ENCODE measurements around the gene F8.
"Not testable (repeated sequence)": the region's sequence is repeated elsewhere in the genome, so short reads cannot be mapped to it uniquely, and the experiment has no call there.

The F8 gene

DNA sequence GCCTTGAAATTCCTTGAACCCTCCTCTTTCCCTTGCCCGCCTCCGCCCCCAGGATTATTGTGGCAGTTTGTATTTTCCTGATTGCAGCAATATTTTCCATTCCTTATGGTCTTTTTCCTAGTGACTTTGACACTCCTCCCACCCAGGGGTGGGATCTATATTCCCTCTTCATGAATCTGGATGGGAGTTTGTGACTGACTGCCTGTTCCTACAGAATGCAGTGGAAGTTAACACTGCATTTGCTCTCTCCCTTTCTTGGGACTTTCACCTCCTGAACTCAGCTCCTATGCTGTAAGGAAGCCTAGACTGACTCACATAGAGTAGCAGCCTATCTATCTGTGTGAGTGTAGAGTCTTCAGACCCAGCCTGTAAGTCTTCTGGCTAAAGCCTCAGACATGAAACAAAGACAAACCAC is 6.4 kb upstream of the F8 start:
- DNase-seq = no peak

DNA sequence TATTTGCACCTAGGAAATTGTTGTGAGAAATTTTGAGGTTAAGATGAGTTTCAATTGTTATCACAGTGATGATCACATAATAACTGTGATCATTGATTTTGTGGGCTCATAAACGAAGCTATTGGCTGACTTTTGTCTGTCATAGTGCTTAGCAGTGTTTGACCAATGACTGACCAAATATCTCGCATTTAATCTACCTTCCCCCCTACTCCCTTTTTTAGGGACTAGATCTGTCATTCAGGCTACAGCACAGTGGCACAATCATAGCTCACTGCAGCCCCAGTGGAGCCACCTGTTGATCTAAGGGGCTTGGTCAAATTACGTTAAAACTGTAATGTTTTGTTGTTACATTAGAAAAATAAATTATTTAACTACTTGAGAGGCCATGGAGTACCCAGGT is 5.6 kb upstream of the F8 start:
- no peak for DNase-seq

DNA sequence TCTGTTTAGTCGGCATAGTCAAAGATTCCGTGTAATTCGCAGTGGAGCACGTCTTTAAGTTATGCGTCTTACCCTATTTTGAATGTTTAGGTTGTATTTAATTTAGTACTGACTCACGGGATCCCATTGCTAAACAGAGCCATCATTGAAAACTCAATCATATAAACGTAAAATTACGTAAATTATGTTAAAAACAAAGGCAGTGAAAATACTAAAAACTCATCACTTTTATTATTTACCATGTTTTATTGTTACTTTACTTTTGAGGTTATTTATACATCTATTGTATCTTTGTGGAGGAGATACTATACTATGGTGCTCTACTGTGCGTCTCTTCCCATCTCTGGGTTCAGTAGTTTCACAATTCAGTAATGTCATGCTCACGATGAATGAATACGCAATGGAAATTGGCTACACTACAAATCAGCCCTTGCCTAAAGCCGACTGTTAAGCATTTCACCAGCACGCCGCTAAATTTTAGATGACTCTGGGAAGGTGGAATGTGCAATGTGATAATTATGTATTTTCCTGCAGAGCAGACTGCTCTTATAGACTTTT is 5.1 kb upstream of the F8 start:
- DNase-seq = no peak

DNA sequence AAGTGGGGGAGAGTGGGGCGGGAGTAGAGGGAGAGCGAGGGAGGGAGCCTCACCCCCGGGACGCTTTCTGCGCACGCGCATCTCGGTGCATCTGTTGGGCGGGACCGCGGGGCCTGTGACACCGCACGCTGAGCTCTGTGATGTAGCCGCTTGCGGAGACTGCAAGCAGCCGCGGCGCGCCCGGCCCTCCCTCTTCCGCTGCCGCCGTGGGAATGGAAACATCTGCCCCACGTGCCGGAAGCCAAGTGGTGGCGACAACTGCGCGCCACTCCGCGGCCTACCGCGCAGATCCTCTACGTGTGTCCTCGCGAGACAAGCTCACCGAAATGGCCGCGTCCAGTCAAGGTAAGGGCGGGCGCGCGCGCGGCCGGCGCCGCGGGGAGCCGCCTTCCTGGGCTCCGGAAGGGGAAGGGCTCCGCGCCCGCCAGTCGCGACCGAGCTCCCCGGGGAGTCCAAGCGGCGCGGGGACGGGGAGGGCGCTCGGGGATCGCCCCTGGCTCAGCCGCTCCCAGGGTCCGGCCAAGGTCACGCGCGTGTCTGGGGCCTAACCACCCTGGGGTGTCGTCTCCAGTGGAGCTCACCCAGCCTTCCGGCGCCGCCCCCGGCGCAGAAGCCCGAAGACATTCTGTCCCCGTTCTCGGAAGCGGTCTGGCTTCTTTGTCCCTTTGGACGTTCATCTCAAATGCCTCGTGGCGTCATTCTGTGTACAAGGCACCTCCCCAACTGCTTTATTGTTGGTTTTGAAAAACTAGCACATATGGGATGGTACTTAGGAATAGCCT is 4.4 kb upstream of the F8 start, which contains the start of gene FUNDC2:
TSS of gene FUNDC2 (plus strand) at position 118 of the 782 bp plus-strand sequence. CDS start at position 213, 95 bp downstream.
- peak; percentile 91 for DNase-seq

DNA sequence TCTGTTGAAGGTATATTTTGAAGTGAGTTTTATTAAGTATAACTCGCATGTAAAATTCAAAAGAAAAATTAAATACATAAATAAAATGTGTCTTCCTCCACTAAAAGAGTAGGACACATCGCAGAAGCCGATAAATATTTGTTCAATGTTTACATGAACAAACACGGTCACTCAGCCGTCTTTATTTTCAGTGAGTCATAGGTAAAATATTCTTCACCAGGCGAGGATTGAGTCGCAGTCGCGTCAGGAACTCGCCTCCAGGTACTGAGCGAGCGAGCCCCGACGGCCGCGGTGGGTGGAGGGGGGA is 3.9 kb upstream of the F8 start:
- no peak for DNase-seq

DNA sequence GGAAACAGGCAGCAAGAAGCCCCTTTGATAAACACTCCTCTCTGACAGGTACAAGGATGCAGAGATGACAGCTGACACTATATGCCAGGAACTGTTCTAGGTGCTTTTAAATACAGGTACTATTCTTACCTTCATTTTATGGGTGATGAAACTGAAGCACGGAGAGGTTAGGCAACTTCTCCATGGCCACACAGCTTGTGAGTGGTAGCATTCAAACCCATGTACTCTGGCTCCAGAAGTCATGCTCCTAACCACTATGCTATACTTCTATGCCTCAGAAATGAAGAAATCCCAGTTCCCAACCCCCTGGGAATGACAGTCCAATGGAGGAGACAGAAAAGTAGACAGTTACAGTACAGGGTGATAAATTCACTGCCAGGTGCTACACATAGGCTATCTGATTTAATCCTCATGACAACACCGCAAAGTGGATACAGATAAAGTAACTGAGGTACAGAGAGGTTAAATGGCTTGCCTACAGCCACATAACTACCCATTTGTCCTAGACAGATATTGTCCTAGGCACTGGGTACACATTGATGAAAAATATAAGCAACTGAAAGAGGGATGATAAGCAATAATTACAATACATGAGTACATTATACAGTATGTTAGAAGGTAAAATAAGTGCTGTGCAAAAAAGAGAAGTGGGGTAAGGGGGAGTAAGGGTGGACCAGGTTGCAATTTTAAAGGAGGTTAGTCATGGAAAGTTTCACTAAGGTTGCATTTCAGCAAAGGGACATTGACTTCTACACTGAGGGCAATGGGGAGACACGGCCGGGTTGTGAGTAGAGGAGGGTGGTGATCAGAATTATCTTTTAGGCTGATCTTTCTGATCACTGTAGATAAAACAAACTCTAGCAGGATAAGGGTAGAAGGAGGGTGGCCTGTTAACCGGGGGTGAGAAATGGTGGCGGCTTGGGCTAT is 1.6 kb upstream of the F8 start:
- no peak for DNase-seq

DNA sequence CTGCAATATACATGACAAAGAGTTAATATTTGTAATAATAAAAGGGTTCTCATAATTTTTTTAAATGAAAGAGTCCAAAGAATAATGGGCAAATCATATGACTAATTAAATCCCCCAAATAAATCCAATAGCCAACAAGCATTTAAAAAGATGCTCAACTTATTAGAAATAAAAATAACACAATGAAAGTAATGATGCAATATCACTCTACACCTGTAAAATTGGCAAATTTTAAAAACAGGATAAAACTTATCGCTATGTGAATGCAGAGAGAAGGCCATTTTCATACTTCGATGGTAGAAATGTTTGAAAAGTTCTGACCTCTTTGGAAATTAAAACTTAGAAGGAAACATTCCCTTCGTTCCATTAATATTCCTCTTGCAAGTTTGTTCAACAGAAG is 1.9 kb downstream of the F8 start:
- DNase-seq = no peak

DNA sequence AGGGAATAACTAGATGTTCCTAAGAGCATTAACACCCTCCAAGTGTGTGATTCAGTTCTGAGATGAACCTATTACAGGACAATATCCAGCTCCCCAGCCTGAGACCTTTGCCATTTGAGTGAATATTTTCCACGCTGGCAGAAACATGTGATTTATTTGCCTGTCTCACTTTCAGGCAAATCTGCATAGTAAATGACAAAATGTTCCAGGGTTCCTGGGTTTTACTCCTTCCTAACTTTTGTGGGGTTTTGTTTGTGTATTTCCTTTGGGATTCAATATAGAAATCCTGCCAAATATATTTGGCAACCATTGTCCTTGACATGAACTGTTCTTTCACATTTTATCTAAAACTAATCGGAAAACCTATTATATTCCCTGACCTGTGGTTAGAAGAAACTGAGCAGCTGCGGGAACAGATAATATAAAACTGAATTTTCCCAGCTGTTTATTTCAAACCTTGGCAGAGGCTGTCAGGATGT is 12.5 kb downstream of the F8 start:
- no peak for DNase-seq

DNA sequence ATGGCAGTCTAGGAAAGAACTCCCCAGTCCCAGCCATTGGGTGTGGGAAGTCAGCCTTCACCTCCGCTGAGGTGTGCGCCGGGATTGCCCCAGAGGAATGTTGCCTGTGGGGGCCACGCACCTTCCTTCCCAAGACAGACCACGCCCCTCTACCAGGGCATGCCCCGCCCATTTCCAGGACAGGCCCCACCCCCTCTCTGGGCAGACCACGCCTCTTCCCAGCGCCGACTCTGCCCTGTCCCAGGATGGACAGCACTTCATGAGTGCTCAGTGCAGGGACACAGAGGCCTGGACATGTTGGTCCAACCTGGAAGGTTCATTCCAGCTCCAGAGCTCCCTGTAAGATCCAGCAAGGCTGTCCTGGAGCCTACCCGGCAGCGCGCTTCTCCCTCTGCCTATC is 13.9 kb downstream of the F8 start:
- not testable (repeated sequence) for DNase-seq

DNA sequence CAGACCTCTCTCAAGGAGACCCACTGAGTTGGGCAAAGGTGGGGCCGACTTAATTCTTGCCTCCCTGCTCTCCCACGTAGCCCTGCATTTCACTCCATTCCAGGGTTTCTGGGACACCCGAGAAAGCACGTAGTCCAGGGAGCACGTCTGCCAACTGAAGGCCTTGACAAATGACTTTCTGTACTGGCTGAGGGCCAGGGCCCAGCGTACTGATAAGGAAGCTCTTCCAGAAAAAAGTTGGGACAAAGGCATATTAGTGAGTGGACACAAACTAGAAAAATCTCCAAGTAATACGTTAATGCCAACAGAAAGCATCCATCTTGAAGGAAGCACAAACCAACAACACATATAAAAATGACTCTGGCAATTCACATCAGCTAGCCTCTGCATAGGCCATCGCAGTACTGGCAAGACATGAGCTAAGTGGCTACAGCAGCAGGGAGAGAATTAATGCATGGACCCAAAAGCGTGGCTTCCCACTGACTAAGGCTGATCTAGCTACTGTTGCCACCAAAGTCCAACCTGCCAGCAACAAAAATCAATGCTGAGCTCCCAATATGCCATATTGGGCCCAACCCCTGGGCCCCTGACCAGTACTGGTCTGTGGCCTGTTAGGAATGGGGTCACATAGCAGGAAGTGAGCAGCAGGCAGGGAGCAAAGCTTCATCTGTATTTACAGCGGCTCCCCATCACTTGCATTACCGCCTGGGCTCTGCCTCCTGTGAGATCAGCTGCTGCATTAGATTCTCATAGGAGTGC is 15.4 kb downstream of the F8 start:
- DNase-seq = not testable (repeated sequence)

DNA sequence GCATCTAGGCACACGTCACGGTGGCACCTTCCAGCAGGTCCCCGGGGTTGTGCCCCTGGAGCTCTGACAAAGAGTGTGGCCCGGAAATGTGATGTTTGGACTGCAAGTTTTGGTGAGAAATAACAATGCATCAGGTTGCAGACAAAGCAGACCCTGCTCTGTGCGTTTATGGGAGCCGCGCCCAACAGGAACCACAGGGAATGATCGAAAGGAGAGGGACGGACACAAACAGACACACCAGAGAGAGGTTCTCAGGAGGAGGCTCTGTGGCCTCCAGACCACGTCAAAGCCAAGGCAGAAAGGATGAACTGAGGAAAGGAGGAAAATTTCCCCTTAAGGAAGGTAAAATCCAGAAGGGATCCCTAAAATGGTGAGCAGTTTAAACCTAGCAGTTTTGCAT is 16.1 kb downstream of the F8 start:
- DNase-seq = not testable (repeated sequence)

DNA sequence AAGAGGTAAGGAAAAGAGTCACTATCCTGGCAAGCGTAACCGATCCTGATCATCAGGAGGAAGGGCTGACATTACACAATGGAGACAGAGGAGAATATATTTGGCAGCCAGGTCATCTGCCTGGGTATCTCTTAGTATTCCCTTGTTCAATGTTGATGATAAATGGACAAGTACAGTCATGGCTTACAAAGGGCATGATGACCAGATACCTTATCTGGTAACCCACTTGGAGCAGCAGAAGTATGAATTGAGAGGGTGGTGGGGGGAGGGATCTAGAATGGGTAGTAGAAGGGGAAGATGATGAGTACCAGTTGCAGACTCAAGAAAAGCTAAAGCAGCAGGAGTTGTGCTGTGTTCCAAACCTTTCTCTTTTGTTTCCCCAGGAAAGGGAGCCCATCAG is 17.3 kb downstream of the F8 start:
- DNase-seq = no peak

DNA sequence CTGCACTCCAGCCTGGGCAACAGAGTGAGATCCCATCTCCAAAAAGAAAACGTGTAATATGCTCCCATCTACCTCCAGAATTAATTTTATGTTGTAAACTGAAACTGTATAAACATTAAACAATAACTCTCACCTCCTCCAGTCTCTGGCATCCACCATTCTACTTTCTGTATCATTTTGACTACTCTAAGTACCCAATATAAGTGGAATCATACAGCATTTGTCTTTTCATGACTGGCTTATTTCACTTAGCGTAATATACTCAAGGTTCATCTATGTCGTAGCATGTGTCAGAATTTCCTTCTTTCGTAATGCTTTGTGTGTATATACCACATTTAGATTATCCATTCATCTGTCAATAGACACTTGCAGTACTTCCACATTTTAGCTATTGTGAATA is 20.6 kb downstream of the F8 start:
- DNase-seq = no peak

DNA sequence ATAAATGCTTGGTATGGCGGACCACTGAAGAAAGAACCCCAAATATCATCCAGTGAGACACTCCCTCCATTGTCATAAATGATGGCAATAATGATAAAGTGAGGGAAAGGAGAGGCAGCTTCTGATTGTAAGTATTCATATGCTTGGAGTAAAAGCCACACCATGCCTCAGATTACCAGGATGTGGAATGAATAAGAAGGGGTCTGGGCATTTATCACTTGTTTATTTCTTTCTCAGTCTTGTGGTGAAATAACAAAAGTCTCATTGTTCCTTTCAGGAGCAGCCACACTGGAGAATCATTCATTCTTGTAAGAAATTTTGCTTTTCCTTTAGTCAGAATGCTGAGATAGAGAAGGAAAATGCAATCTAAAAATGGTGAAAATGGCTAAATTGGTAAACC is 21.7 kb downstream of the F8 start:
- no peak for DNase-seq

DNA sequence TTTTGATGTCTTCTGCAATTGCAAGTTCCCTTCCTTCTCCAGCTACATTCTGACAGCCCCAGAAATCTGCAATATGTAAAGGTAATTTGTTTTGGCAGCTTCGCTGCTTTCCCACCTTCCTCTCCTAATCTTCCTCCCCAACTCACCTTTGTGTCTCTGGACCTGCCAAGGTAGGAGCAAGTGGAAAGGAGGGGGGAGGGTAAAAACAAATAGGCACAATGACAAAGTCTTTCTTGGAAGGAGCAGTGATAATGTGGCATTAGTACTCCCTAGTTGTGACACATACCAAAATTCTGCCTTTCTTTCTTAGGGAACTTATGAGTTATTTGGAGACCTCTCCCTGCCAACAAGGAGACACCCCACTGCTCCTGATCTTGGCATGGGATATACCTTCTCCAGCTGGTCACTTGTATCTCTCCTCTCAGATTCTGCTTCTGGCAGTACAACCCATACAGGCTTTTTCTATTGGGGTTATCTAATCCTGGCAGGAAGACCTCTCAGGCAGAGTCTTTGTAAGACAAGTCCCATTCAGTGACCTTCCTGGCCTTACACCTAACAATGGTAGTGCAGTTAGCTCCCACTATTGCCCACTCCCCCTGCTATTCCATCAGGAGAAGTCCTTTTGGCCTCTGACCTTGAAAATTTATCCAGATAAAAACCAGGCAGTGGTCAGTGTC is 24.2 kb downstream of the F8 start:
- DNase-seq = no peak

DNA sequence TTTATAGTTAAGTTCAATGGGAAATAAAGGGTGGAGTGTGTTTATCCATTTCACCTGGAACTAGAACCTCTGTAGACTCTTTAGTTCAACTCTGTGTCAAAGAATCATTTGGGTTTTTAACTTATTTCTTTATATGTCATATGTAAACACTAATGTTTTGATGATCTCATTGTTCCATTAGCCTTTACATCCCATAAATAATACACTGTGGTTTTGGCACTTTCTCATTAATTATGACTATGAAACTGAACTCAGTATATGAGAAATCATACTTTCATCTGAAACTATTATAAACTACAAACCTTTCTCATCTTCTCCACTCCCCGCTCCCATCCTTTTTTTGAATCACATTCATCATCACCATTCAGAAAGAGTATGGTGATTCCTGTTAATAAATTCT is 31.0 kb downstream of the F8 start:
- no peak for DNase-seq

DNA sequence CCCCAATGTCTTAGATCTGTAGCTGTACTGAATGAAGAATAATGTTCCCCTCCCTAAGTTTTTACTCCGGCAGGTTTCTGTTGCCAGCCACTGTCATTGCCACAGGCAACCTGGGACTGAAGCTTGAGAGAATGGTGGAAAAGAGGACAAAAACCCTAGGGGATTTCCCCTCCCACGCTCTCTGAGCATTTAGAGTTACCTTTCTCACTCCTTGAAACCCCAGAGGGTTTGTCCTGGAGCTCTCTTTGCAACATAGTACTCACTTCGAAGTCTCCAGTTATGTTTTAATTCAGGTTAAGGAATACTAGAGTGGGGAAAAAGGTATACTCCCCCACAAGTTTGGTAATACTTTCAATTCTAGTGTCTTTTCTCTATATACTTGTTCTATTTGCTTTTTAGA is 31.5 kb downstream of the F8 start:
- no peak for DNase-seq

DNA sequence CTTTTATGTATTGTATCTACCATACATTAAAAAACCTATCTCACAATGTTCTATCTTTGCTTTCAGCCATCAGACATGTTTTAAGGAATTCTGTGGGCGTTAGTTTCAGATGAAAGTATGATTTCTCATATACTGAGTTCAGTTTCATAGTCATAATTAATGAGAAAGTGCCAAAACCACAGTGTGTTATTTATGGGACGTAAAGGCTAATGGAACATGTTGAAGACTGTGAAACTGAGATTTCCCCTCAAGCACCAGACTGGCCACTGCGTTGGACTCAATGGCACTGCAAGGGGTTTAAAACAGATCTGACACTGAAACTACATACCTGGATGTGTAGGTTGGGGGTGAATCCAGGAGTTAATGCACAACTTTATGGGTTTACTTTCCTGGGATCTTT is 32.0 kb downstream of the F8 start:
- no peak for DNase-seq

DNA sequence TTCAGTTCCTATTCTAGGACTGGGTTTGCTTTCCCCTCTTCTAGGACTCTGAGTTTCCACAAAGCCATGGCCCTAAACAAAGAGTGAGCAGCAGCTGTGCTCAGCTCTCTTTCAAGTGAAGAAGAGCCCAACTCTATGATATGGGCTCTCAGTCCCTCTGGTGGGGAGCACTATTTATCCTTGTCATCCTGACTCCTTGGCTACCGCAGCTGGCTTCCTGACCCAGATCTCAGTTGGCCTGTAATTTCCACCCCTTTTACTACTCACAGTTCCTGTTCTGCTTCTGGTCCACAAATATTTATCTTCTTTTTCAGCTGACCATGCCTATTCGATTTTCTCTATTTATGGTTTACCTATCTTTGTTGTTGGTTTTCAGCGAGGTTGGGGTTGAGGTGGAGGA is 33.8 kb downstream of the F8 start:
- no peak for DNase-seq

DNA sequence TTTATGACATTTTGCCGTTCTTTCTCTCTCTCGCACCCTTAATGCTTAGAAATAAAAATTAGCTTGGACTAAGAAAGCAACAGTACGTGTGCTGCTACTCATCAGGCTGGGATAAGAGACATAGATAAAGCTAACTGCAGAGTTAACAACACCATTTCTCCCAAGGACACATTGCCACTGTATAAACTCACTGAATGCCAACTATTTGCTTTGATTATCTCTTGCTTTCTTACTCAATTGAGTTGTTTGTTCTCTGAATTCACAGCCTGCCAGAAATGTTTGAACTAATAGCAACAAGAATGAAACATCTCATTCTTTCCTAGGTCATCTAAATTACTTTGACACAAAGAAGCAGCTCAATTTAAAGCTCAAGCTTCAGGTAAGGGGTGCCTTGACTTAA is 34.6 kb downstream of the F8 start:
- no peak for DNase-seq

DNA sequence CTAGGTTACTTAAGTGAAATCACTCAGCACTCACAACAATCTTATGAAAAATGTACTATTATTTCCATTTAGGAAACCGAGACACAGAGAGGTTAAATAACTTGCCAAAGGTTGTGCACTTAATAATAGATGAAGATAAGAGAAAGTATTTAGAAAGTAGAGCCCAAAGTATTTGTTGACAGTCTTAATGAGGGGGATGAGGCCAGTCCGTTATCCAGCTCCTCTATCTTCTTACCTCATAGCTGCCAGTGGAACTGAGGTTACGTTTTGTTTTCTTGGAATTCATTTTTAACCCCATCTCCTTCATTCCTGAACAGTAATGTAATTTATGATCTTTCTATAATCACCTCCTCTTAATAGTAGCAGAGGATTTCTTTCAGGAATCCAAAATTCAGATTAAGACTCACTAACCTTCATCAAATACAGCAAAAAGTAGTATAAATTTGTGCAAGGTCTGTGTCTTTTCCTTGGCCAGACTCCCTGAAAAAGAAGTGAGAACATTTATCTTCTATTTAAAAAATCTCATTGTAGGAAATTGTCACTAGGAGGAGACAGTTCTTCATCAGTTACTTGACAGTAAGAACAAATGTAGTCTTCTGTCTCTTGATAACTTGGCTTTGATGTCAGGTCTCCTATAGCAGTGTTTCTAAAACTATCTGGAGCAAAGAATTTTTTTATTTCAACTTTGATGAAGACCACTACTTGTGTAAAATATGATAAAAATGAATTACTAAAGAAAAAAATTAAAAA is 35.5 kb downstream of the F8 start:
- DNase-seq = no peak

DNA sequence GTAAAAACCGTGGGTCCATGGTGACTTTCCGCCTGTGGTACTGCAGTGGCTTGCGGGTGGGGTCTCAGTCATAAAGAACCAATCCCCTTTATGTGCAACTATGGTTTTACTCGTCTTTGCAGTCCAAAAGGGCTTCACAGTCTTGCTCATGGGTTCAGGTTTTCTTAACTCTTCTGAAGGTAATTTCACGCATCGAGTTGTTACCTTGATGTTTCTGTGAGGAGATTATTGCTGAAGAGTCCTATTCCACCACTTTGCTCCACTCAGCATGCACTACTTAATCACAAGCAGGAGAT is 41.5 kb downstream of the F8 start:
- DNase-seq = no peak

Measured in activated gamma-delta T cell treated with Interleukin-2 at 50 U/mL for 16 hours (primary cell).